Measurements from ENCODE around the gene DENND4A.
"Not testable (repeated sequence)": the region's sequence is repeated elsewhere in the genome, so short reads cannot be mapped to it uniquely, and the experiment has no call there.

DENND4A gene

DNA sequence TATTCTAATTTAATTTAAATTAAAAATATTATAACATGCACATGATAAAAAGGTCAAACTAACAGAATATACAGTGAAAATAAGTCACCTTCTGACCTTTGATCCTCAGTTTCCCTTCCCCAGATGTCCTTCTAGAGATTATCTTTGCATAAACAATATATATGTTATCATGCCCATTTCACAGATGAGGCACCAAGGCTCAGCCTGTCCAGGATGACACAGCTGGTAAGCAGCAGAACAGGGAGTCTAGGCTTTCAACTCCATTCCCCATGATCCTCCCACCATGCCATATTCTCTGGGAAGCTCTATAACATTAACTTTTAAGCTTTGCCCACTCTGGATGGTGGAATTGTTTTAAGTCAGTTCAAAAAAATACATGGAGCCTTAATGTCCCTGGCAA is 169.0 kb downstream of the DENND4A start:
- DNase-seq = no peak

DNA sequence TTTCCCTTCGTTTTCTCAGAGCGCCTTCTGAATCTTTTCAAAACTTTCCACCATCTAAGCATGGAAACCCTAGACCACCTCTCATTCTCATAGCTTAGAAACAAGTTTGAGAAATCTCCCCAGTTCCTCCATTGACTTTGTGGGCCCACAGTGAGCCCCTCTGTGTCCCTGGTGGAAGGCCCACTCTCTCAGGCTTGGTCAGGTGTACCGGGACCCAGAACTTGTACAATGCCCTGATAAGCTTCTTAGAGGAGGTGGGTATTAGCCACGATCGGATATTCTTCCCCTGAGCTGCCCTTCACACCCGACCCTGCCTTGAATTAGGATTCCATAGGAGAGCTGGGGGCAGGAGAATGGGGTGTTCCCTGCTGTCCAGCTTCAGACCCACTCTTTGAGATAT is 170.5 kb downstream of the DENND4A start, which contains the start of gene SLC24A1:
TSS of gene SLC24A1 (plus strand) at position 301 of the 400 bp plus-strand sequence. CDS start 2,143 bp downstream, outside the sequence.
- DNase-seq = no peak

DNA sequence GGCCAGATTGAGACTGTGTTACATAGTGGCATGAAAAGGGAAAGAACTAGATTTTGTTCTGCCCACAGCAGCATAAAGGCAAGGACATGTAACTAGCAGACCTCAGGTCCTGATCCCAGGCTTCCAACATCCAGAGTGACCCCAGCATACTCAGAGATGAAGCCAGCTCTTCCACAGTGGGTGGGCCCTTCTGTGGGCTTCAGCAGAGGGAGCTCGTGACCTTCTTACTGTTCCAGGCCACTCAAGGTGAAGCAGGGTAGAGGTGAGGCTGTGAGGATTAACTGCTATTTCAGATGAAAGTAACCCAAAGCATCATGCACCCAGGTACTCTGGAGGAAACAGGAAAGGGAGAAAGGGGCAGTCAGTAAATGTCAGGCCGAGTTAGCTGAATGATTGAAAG is 171.3 kb downstream of the DENND4A start:
- DNase-seq = no peak

DNA sequence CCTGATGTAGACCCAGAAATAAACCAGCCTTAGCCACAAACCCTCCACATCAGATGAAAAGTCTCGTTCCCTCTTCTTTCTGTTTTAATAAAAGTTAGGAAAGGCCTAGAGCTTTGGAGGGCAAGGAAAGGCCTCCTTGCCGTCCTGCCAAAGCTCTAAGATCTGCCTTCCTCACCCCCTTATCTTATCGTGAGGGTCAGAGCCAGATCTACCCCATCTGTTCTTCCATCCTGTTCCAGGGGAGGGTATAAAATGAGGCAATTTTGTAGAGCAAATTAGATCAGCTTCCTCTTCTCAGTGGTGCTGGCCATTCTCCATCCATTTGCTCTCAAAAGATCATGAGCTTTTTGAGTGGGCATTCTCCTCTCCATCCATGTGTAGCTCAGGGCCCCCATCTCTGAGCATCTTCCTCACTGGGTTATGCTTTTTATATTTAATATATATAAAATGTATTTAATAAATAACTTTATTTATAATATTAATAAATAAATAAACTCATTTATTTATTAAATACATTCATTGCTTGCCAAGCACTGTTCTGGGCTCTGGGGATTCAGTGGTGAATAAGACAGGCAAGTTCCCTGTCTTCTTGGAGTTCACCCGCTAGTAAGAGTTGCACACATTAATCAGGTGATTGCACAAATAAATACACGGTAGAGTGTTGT is 172.3 kb downstream of the DENND4A start:
- no peak for DNase-seq

GRCh38 chr15:65618560-65619109 is 173.5 kb downstream of the DENND4A start:
- DNase-seq = no peak

DNA sequence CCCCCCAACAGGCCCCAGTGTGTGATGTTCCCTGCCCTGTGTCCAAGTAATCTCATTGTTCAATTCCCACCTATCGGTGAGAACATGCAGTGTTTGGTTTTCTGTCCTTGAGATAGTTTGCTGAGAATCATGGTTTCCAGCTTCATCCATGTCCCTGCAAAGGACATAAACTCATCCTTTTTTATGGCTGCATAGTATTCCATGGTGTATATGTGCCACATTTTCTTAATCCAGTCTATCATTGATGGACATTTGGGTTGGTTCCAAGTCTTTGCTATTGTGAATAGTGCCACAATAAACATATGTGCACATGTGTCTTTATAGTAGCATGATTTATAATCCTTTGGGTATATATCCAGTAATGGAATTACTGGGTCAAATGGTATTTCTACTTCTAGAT is 176.2 kb downstream of the DENND4A start:
- not testable (repeated sequence) for DNase-seq

DNA sequence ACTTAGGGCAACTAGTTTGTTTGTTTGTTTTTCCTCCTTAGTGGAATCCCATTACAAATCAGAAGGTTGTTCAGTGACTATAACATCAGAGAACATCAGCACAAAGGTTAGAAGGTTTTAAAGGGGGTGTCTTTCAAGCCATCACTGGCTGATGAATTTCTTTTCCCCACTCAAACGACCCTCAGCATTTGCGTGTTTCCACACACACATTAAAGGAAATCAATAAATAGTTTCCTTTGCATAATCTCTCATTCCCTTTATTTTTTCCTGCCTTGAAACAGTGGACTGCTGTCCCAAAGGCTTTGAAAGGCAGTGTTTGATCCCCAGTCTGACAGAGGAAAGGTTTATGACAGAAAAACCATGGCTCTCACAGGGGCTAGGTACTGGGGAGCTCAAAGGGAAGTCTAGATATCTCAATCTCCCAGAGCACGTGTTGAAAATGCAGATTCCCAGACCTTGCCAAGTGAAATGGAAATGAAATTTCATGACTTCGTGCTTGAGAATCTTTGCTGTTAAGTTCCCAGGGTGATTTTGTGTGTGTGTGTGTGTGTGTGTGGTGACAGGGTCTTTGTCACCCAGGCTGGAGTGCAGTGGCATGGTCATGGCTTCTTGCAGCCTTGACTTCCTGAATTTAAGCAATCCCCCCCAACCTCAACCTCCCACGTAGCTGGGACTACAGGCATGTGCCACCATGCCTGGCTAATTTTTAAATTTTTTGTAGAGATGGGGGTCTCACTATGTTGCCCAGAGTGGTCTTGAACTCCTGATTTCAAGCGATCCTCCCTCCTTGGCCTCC is 178.9 kb downstream of the DENND4A start:
- DNase-seq = no peak

DNA sequence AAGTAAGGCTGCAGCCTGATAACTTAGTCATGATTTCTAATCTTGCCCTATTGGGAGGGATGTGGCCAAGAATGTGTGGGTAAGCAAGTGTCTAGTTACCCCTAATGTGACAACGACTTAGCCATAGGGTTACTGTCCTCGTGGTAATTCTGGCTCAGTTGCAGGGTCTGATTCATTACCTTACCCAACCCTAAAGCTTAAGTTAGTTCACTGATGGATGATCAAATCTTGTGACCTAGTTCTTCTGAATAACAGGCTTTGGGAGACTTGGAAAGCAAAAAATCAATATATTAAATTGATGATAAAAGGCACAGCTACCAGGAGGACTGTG is 179.5 kb downstream of the DENND4A start:
- DNase-seq = no peak

DNA sequence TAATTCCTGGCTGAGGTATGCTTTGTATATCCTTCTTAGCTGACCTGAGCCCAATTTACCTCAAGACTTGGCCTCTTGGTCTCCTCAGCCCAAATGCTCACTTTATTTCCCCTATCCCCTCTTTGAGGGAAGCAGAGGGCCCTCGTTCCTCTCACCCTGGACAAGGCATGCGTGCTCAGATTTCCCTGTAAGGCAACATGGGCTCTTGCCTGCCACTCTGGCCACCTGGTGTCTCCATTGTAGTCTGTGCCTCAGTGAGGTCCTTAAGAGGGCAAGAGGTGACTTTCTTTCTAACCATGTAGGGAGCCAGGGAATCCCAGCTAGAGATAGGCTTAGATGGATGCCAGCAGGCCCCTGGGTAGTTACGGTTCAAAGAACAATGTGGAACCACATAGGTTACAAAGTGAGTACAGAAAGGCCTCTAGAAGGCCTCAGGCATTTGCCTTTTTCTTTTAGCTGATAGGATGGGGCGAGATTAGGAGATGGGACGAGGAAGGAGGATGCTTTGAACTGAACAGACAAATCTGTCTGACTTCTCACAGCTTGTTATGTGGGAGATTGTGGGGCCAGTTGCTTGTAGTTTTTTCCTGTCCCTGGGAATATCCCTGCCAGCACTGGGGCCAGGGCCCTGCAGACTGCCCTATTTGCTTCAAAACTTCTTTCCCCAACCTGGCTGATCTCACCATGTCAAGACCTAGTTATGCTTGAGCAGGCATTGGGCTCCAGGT is 180.0 kb downstream of the DENND4A start:
- DNase-seq = no peak

DNA sequence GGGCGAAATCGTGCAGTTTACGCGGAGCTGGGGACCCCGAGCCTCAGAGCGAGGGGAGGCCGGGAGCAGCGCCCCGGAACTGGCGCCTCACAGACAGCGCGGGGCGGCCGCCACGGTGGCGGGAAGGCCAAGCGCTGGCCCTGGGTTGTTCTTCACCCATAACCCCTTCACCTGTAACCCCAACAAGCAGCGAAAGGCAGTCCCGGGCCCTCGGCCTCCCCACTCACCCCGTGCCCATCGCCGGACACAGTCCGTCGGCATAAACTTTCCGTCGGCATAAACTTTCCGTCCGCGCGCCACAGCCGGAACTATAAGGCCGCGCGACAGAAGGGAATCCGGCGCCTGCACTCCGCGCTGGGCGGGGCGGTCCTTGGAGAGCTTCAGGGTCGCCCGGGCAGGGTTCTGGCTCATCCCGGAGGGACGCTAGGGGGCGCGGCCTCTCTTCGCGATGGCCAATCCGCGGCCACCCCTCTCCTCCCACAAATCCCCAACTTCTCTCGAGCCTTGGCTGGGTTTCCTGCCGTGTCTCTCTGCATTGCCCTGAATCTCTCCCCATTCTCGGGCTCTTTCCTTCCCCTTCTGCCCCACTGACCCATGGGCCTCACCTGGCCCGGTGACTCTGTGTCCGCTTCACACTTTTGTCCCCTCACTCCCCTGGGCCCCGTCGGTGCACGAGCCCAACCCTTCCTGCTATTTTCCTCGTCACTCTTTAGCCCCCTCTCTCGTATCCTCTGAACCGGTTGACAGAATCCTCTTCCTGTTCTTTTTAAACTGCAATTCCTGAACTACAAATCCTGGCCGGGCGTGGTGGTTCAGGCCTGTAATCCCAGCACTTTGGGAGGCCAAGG is 181.0 kb downstream of the DENND4A start, which contains the start of gene INTS14:
TSS of gene INTS14 (minus strand) at position 261 of the 848 bp plus-strand sequence. CDS start 3,751 bp downstream, outside the sequence.
- peak; percentile 94 for DNase-seq
